Measurements from ENCODE around the gene FRMD1. TPM values are rescaled to one million over a fixed set of nuclear protein-coding genes. Genes with fewer than 3 reads are reported as not detected.
A peak's percentile ranks its signal among the peaks of the same experiment; 100 is the strongest.

FRMD1 gene
- total RNA-seq, 4 donors from 2014 or later = 9.9 to 14.4 (median 12.5) TPM

DNA sequence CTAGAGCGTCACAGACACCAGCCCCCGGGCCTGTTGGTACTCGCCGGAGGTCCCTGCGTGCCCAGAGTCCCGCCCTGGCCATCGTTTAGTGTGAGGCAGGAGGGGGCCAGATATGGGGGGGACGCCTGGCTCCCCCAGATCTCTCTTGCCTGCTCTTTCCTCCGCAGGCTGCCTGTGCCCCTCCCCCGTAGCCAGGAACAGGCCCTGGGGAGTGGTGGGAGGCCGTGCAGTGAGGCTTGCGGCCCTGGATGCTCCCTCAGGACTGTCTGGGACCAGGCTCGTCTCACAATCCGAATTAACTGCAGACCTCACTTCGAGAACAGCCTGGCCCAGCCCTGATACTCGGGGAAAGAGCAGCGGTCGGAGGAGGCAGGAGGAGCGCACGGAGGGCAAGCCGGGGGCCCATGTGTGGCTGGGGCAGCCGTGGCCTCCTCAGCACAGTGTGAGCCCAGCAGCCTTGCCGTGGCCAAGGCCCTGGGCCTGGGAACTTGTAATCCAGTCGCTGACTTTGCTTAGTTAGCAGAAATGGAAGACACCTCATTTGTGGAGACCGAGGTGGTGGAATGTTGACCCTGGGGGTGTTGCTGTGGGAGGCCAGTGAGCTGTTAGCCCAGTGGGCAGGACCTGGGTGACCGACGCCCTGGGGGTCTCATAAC lies 28.7 kb downstream of the FRMD1 start:
- no peak for DNase-seq (ENCODE audit: low spot score in 2 of 2)
- H3K4me1 ChIP-seq = peaks cover 0 to 12% (median 2%) of the 10 kb centered on the region in 4 donors
- TF ChIP-seq, protein P1, sequence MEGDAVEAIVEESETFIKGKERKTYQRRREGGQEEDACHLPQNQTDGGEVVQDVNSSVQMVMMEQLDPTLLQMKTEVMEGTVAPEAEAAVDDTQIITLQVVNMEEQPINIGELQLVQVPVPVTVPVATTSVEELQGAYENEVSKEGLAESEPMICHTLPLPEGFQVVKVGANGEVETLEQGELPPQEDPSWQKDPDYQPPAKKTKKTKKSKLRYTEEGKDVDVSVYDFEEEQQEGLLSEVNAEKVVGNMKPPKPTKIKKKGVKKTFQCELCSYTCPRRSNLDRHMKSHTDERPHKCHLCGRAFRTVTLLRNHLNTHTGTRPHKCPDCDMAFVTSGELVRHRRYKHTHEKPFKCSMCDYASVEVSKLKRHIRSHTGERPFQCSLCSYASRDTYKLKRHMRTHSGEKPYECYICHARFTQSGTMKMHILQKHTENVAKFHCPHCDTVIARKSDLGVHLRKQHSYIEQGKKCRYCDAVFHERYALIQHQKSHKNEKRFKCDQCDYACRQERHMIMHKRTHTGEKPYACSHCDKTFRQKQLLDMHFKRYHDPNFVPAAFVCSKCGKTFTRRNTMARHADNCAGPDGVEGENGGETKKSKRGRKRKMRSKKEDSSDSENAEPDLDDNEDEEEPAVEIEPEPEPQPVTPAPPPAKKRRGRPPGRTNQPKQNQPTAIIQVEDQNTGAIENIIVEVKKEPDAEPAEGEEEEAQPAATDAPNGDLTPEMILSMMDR (IDR thresholded peaks at IDR 0.05) = no peak
- no peak for TF ChIP-seq POLR2A (IDR thresholded peaks at IDR 0.05)
- no peak for TF ChIP-seq EP300 (IDR thresholded peaks at IDR 0.05)
- H3K27me3 ChIP-seq = no peaks in the 10 kb centered on the region
- H3K9me3 ChIP-seq = no peaks in the 10 kb centered on the region
- no peak overlapping the region for H3K4me3 ChIP-seq
- H3K27ac ChIP-seq = no peak overlapping the region
- 76 to 78% methylated on average over 24 to 26 of the region's 27 CpGs for WGBS, 2 donors
- H3K36me3 ChIP-seq = no peaks in the 10 kb centered on the region

DNA sequence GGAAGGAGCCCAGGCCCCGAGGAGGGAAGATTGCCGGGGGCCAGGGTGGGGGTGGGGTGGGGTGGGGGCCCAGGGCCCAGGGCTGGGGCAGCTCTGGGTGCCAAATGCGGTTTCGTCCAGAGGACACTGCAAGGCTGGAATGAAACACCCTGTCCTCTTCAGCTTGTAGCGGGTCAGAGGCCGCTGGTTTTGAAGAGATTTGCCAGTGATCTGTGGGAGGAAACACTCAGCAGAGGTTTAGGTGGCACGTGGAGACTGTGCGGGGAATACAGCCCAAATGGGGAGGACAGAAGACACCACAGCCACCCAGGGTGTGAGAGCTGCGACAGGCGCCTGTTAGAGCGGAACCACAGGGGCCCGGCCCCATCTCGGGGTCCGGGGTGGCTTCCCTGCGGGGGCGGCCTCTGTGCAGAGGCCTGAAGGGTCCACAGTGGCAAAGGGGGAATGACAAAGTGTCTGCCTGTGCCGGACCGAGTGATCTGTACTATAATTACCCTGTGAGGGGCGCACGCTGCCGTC lies 29.2 kb downstream of the FRMD1 start:
- Histone ChIP-seq H3K4me1 (peaks cover 0 to 6% (median under 1%) of the 10 kb centered on the region in 4 donors), H3K4me3 (no peak overlapping the region), H3K36me3 (no peaks in the 10 kb centered on the region), H3K27me3 (no peaks in the 10 kb centered on the region), H3K27ac (no peak overlapping the region), H3K9me3 (no peaks in the 10 kb centered on the region)
- TF ChIP-seq POLR2A (IDR thresholded peaks at IDR 0.05) (no peak), EP300 (IDR thresholded peaks at IDR 0.05) (no peak)
- TF ChIP-seq, protein P1 (IDR thresholded peaks at IDR 0.05) = no peak
- WGBS, 2 donors = 85 to 92% methylated on average over 11 to 20 of the region's 21 CpGs
- no peak for DNase-seq (ENCODE audit: low spot score in 2 of 2)

DNA sequence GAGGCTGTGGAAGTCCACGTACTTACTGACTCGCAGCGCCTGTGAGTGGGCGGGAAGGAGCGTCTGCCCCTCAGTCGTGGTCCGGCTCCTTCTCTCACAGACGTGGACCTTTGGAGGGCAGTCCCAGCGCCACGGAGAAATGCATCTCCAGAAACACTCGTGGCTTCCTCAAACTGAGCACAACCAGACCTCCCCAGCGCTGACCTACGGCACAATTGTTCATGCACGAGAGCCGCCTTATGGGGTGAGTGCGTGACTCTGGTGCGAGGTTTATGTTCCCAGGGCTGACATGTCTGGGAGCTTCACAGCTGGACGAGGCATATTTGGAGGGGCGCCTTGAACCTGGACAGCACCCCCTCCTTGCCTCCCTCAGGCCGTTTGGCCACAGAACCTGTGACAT lies 29.7 kb downstream of the FRMD1 start:
- DNase-seq (ENCODE audit: low spot score in 2 of 2) = no peak
- H3K36me3 ChIP-seq = no peaks in the 10 kb centered on the region
- no peaks in the 10 kb centered on the region for H3K9me3 ChIP-seq
- no peak overlapping the region for H3K27ac ChIP-seq
- peaks cover 0 to 1% (median 0%) of the 10 kb centered on the region in 4 donors for H3K4me1 ChIP-seq
- no peaks in the 10 kb centered on the region for H3K27me3 ChIP-seq
- no peak for TF ChIP-seq POLR2A (IDR thresholded peaks at IDR 0.05)
- TF ChIP-seq, protein P1 (IDR thresholded peaks at IDR 0.05) = no peak
- no peak for TF ChIP-seq EP300 (IDR thresholded peaks at IDR 0.05)
- no peak overlapping the region for H3K4me3 ChIP-seq
- WGBS, 2 donors = 91 to 94% methylated on average over 20 of the region's 20 CpGs

GRCh38 chr6:168048724-168049025 lies 30.3 kb downstream of the FRMD1 start:
- TF ChIP-seq POLR2A (IDR thresholded peaks at IDR 0.05) (no peak), EP300 (IDR thresholded peaks at IDR 0.05) (no peak)
- TF ChIP-seq, protein P1 (IDR thresholded peaks at IDR 0.05) = no peak

DNA sequence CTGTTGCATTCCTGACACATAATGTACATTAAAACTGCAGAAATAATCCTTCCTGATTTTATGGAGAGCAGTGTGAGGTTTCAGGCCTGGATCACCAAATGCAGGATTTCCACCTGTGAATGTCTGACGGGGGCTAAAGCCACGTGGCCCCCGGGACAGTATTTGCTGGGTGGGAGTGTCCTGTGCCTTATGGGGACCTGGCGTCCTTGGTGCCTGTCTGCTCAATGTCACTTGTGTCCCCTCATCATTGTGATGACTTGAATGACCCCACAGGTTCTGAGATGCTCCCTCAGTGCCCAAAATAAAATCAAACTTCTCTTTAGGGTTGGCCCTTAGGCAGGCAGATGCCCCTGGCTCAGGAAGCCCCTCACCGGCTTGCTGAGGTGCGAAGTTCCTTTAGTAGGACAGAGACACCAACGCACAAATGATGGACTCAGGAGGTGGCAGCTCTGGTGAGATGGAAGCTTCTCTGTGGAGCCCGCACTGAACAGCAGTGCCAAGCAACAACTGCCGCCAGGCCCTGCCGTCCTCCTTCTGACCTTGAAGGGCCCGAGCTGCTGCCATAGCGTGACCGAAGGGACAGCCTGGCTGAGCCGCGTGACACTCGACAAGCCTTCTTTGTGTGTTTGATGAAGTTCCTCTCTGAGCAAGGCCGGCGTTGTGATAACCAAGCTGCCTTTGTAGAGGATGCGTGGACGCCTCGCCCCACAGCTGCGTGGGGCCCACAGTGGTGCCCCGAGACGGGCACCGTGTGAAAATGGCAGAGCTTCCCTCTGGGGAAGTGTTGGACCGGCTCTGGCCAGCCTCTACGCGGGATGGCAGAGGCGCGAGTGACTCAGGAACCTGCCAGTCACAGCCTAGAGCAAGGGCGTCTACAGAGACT lies 30.9 kb downstream of the FRMD1 start:
- TF ChIP-seq, protein P1 (IDR thresholded peaks at IDR 0.05) = no peak
- TF ChIP-seq EP300 (IDR thresholded peaks at IDR 0.05) = peak in 1 of 2 donors; percentile 6
- Histone ChIP-seq H3K27me3 (no peaks in the 10 kb centered on the region), H3K27ac (no peak overlapping the region), H3K36me3 (no peaks in the 10 kb centered on the region), H3K9me3 (no peaks in the 10 kb centered on the region), H3K4me1 (no peaks in the 10 kb centered on the region), H3K4me3 (no peak overlapping the region)
- WGBS, 2 donors = 57 to 81% methylated on average over 14 to 31 of the region's 31 CpGs
- DNase-seq (ENCODE audit: low spot score in 2 of 2) = no peak

More at GRCh38 chr6:168048724-168049025, 30.3 kb downstream of the FRMD1 start:
- Histone ChIP-seq H3K9me3 (no peaks in the 10 kb centered on the region), H3K27me3 (no peaks in the 10 kb centered on the region), H3K27ac (no peak overlapping the region), H3K36me3 (no peaks in the 10 kb centered on the region), H3K4me3 (no peak overlapping the region), H3K4me1 (no peaks in the 10 kb centered on the region)
- no peak for DNase-seq (ENCODE audit: low spot score in 2 of 2)
- 87 to 97% methylated on average over 6 to 10 of the region's 10 CpGs for WGBS, 2 donors
